ENCODE data around the gene CPLX1. TPM values are rescaled to one million over a fixed set of nuclear protein-coding genes. Genes with fewer than 3 reads are reported as not detected.
A peak's percentile ranks its signal among the peaks of the same experiment; 100 is the strongest.
"Not testable (repeated sequence)": the region's sequence is repeated elsewhere in the genome, so short reads cannot be mapped to it uniquely, and the experiment has no call there.

CPLX1 gene
- total RNA-seq, 2 donors from 2014 or later: 1.0 to 1.9 TPM

GRCh38 chr4:774419-775092 lies 51.4 kb downstream of the CPLX1 start:
- DNase-seq: peak; percentile 35
- H3K27me3 Mint-ChIP-seq (ENCODE audit: insufficient read depth); H3K27me3 ChIP-seq (ENCODE audit: control insufficient read depth, insufficient read depth, low read length, poor library complexity, severe bottlenecking); H3K4me1 ChIP-seq (ENCODE audit: control insufficient read depth, insufficient read depth, low read length); H3K9ac ChIP-seq (ENCODE audit: extremely low read depth, low read length, poor library complexity, severe bottlenecking); H3K4me1 Mint-ChIP-seq; H3K4me3 ChIP-seq (ENCODE audit: low read length); H3K9me3 Mint-ChIP-seq; H3K27ac ChIP-seq (ENCODE audit: low read depth, low read length); H3K4me3 Mint-ChIP-seq: not testable (repeated sequence)
- WGBS, 2 experiments (ENCODE audit: insufficient coverage in 1 of 2, insufficient read length in 1 of 2): 95 to 96% methylated on average over 22 to 30 of the region's 30 CpGs
- Mint-ChIP-seq H3K36me3 (ENCODE audit: low read depth) (peaks cover 75% of the 10 kb centered on the region), H3K27ac (peak overlapping the region; percentile 63)
- H3K36me3 ChIP-seq (ENCODE audit: control insufficient read depth, insufficient read depth, low read length): peaks cover 84% of the 10 kb centered on the region
- H3K9me3 ChIP-seq (ENCODE audit: control insufficient read depth, low read length): peaks cover 17% of the 10 kb centered on the region

DNA sequence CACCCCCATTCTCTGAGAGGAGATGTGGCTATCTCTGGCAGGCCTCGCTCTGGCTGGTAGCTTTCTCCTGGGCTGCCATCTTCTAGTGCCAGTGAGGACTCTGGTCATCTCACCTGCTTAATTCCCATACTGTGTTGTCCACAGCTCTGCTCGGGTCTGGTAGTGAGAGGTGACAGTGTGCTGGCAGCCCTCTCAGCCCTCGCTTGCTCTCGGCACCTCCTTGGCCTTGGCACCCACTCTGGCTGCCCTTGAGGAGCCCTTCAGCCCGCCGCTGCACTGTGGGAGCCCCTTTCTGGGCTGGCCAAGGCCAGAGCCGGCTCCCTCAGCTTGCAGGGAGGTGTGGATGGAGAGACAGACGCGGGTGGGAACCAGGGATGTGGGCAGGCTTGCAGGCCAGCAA lies 52.7 kb downstream of the CPLX1 start:
- H3K27ac ChIP-seq (ENCODE audit: low read depth, low read length): no peak overlapping the region
- no peaks in the 10 kb centered on the region for H3K27me3 ChIP-seq (ENCODE audit: control insufficient read depth, insufficient read depth, low read length, poor library complexity, severe bottlenecking)
- H3K4me3 ChIP-seq (ENCODE audit: low read length): no peak overlapping the region
- peaks cover 13% of the 10 kb centered on the region for H3K9me3 ChIP-seq (ENCODE audit: control insufficient read depth, low read length)
- no peak for DNase-seq
- Mint-ChIP-seq H3K27me3 (ENCODE audit: insufficient read depth) (no peaks in the 10 kb centered on the region), H3K36me3 (ENCODE audit: low read depth) (peaks cover 68% of the 10 kb centered on the region), H3K9me3 (peaks cover 7% of the 10 kb centered on the region), H3K4me1 (peaks cover 4% of the 10 kb centered on the region), H3K4me3 (no peak overlapping the region), H3K27ac (no peak overlapping the region)
- H3K36me3 ChIP-seq (ENCODE audit: control insufficient read depth, insufficient read depth, low read length): peaks cover 75% of the 10 kb centered on the region
- no peaks in the 10 kb centered on the region for H3K4me1 ChIP-seq (ENCODE audit: control insufficient read depth, insufficient read depth, low read length)
- 88 to 100% methylated on average over 2 to 9 of the region's 9 CpGs for WGBS, 2 experiments (ENCODE audit: insufficient coverage in 1 of 2, insufficient read length in 1 of 2)
- TF ChIP-seq, protein P1, sequence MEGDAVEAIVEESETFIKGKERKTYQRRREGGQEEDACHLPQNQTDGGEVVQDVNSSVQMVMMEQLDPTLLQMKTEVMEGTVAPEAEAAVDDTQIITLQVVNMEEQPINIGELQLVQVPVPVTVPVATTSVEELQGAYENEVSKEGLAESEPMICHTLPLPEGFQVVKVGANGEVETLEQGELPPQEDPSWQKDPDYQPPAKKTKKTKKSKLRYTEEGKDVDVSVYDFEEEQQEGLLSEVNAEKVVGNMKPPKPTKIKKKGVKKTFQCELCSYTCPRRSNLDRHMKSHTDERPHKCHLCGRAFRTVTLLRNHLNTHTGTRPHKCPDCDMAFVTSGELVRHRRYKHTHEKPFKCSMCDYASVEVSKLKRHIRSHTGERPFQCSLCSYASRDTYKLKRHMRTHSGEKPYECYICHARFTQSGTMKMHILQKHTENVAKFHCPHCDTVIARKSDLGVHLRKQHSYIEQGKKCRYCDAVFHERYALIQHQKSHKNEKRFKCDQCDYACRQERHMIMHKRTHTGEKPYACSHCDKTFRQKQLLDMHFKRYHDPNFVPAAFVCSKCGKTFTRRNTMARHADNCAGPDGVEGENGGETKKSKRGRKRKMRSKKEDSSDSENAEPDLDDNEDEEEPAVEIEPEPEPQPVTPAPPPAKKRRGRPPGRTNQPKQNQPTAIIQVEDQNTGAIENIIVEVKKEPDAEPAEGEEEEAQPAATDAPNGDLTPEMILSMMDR (conservative IDR thresholded peaks at IDR 0.05): no peak
- H3K9ac ChIP-seq (ENCODE audit: extremely low read depth, low read length, poor library complexity, severe bottlenecking): no peak overlapping the region

DNA sequence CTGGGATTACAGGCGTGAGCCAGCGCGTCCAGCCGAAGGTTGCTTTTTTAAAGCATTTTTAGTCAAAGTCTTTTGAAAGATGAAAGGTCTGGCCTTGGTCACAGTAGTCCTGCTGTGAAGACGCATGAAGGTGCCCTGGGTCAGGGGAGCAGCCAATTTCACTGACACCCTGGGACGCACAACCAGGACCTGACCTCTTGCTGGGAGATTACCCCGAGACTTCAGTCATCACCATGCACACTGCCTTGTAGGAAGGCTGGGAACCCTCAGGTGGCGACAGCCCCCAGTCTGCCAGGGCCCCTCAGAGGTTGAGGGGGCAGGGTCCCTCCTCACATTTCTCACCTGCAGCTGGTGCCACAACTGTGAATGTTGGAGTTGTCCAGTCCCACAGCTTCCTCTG lies 53.2 kb downstream of the CPLX1 start:
- Histone ChIP-seq H3K9me3 (ENCODE audit: control insufficient read depth, low read length) (peaks cover 10% of the 10 kb centered on the region), H3K27ac (ENCODE audit: low read depth, low read length) (no peak overlapping the region), H3K36me3 (ENCODE audit: control insufficient read depth, insufficient read depth, low read length) (peaks cover 70% of the 10 kb centered on the region), H3K4me3 (ENCODE audit: low read length) (no peak overlapping the region), H3K4me1 (ENCODE audit: control insufficient read depth, insufficient read depth, low read length) (no peaks in the 10 kb centered on the region), H3K9ac (ENCODE audit: extremely low read depth, low read length, poor library complexity, severe bottlenecking) (no peak overlapping the region), H3K27me3 (ENCODE audit: control insufficient read depth, insufficient read depth, low read length, poor library complexity, severe bottlenecking) (no peaks in the 10 kb centered on the region)
- Mint-ChIP-seq H3K9me3 (peaks cover 7% of the 10 kb centered on the region), H3K36me3 (ENCODE audit: low read depth) (peaks cover 66% of the 10 kb centered on the region), H3K4me3 (no peak overlapping the region), H3K27me3 (ENCODE audit: insufficient read depth) (no peaks in the 10 kb centered on the region), H3K4me1 (peaks cover 4% of the 10 kb centered on the region), H3K27ac (no peak overlapping the region)
- WGBS, 2 experiments (ENCODE audit: insufficient coverage in 1 of 2, insufficient read length in 1 of 2): 88 to 93% methylated on average over 7 to 8 of the region's 8 CpGs
- TF ChIP-seq, protein P1 (conservative IDR thresholded peaks at IDR 0.05): no peak
- DNase-seq: no peak

DNA sequence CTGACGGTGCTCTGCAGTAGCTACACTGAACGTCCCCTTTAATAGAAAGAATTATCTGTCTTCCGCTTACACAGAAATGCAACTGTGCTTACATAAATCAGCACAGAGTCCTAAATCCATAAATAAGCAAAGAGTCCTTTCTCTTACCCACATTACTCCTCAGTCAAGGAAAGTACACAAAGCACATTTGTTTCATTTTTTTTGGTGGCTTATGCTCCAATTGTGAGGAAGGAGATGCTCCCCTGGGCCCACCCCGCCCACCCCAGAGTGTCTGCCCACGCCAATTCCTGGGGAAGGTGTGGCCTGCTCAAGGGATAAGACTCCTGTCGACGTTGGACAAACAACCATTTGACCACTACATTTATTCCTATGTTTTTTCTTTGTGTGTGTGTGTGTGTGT lies 53.8 kb downstream of the CPLX1 start:
- Histone ChIP-seq H3K27me3 (ENCODE audit: control insufficient read depth, insufficient read depth, low read length, poor library complexity, severe bottlenecking) (no peaks in the 10 kb centered on the region), H3K9me3 (ENCODE audit: control insufficient read depth, low read length) (peaks cover 4% of the 10 kb centered on the region), H3K4me1 (ENCODE audit: control insufficient read depth, insufficient read depth, low read length) (no peaks in the 10 kb centered on the region), H3K4me3 (ENCODE audit: low read length) (no peak overlapping the region), H3K36me3 (ENCODE audit: control insufficient read depth, insufficient read depth, low read length) (peaks cover 70% of the 10 kb centered on the region), H3K9ac (ENCODE audit: extremely low read depth, low read length, poor library complexity, severe bottlenecking) (no peak overlapping the region), H3K27ac (ENCODE audit: low read depth, low read length) (no peak overlapping the region)
- H3K4me1 Mint-ChIP-seq: peaks cover 11% of the 10 kb centered on the region
- H3K9me3 Mint-ChIP-seq: peaks cover 7% of the 10 kb centered on the region
- no peak for DNase-seq
- H3K36me3 Mint-ChIP-seq (ENCODE audit: low read depth): peaks cover 66% of the 10 kb centered on the region
- no peak overlapping the region for H3K27ac Mint-ChIP-seq
- 91 to 100% methylated on average over 3 to 5 of the region's 7 CpGs for WGBS, 2 experiments (ENCODE audit: insufficient coverage in 1 of 2, insufficient read length in 1 of 2)
- H3K4me3 Mint-ChIP-seq: no peak overlapping the region
- H3K27me3 Mint-ChIP-seq (ENCODE audit: insufficient read depth): no peaks in the 10 kb centered on the region
- TF ChIP-seq, protein P1 (conservative IDR thresholded peaks at IDR 0.05): no peak
